KG1 (cell line): ENCODE data around the gene SULT1C4.
"Not testable (repeated sequence)": the region's sequence is repeated elsewhere in the genome, so short reads cannot be mapped to it uniquely, and the experiment has no call there.

Experiments
- DNase-seq: peaks from one replicate; lab custom pipeline; 2025; lab: John Stamatoyannopoulos, UW

Gene SULT1C4

DNA sequence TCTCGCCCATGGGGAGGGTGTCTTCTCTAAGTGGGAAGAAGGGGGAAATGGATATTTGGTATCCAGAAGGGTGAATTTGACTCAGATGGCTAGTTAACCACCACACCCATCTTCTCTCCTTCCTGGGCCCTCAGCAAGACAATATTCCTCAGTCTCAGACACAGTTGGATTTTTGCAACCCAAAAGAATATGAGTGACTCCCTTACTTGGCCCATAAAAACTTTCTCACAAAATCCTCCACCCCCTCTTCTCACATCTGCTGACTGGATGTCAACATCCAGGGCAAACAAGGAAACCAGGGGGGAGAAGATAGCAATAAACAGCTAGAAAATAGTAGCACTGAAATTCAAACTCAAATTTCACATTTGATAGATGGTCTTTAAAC, 35.9 kb downstream of the SULT1C4 start:
- no peak for DNase-seq

GRCh38 chr2:108414256-108414876, 36.6 kb downstream of the SULT1C4 start:
- DNase-seq: no peak

DNA sequence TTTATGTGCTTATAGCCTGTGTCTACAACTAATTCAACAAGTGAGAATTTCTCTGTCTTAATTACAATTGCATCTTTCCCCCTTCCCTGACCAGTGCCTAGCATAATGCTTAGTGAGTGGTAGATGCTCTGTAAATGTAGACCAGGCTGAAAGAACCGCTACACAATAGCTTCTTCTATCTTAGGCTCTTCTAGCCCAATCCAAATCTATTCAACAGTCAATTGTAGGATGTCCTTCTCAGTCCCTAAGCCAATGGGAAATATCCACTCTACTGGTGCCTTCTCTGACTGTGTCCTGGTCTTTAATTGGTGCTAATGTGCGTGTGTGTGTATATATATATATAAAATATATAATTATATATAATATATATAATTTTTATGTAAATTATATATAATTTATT, 37.2 kb downstream of the SULT1C4 start:
- no peak for DNase-seq

DNA sequence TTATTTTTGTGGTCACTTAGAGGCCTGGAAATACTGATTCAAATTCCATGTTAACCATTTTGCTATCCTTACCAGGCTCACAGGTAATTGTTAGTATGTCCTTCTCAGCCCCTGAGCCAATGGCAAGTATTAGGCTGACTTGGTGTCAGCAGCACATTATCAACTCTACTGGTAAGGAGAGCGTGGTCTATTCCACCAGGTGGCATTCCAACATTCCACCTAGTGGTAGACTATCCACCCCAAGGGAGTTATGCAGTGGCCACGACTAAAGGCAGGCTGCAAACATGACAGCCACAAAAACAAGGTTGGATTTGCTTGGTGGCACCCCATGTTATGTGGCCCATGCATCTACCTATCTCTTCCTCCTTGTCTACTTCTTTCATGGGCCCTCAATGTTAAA, 39.5 kb downstream of the SULT1C4 start:
- no peak for DNase-seq

DNA sequence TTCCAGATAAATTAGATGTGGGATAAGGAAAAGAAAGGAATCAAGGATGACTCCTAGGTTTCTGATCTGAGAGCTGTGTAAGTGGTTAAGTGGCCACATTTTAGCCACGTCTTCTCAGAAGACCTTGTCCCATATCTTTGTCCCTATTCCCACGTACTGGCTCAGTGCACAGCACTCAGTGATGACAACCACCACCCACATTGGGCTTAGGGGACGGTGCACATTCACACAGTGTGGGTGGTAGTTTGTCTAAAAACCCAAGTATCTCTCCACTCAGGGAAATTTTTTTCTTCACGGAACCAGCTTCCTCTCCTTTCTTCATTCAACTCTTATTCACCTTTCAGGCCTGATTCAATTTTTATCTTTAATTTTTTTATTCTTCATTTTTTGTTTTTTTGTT, 40.7 kb downstream of the SULT1C4 start:
- no peak for DNase-seq

DNA sequence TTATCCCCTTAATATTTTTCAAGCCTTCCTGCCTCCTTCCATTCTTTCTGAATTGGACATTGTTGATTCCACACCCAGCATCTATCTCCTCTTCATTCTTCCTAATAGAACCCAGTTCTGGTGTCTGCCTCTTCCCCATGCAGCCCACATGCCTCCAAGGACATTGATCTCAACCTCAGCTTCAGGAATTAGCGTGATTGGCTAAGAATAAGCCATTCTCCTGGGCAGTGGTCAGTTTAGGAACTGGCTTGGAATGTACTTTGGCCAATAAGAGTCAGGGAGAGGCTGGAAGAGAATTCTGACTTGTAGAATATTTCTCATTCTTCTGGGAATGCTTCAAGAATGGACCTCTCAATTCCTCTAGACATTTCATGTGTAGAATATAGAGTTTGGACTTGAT, 45.3 kb downstream of the SULT1C4 start:
- DNase-seq: no peak

- no peak for DNase-seq
Observed at GRCh38 chr2:108423502-108424251, 45.9 kb downstream of the SULT1C4 start.

GRCh38 chr2:108428286-108429009, 50.7 kb downstream of the SULT1C4 start:
- no peak for DNase-seq

DNA sequence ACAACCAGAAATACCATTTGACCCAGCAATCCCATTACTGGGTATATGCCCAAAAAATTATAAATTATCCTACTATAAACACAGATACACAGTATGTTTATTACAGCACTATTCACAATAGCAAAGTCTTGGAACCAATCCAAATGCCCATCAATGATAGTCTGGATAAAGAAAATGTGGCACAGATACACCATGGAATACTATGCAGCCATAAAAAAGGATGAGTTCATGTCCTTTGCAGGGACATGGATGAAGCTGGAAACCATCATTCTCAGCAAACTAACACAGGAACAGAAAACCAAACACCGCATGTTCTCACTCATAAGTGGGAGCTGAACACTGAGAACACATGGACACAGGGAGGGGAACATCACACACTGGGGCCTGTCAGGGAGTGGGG, 57.8 kb downstream of the SULT1C4 start:
- not testable (repeated sequence) for DNase-seq

- no peak for DNase-seq
Observed at GRCh38 chr2:108436976-108437375, 59.2 kb downstream of the SULT1C4 start.
